Ovary (tissue), 3 donors: ENCODE measurements around the gene GUK1.

ENCODE experiments used
- EP300 ChIP-seq: sonication (generic); formaldehyde crosslinking; IDR thresholded peaks from one replicate; pipeline ENCODE4 v1.6.1; 2017; ENCODE audit warnings: antibody characterized with exemption
- POLR2A ChIP-seq: fragments of 450-650 bp; IDR thresholded peaks from one replicate; pipeline ENCODE4 v1.6.1; 2017; ENCODE audit warnings: antibody characterized with exemption, mild to moderate bottlenecking, moderate library complexity
- TF ChIP-seq, protein P1 (sequence below), 3 donors: fragments of 450-650 bp in 2 of 3; fragments of 200-600 bp in 1 of 3; IDR thresholded peaks; one replicate each; pipeline versions ENCODE4 v1.5.1 to v1.8.0; 2016 to 2022; ENCODE audit warnings: antibody characterized with exemption in 3 of 3, mild to moderate bottlenecking in 1 of 3
- donor health status: DM: no; HTN: no; CAD: no.

DNA sequence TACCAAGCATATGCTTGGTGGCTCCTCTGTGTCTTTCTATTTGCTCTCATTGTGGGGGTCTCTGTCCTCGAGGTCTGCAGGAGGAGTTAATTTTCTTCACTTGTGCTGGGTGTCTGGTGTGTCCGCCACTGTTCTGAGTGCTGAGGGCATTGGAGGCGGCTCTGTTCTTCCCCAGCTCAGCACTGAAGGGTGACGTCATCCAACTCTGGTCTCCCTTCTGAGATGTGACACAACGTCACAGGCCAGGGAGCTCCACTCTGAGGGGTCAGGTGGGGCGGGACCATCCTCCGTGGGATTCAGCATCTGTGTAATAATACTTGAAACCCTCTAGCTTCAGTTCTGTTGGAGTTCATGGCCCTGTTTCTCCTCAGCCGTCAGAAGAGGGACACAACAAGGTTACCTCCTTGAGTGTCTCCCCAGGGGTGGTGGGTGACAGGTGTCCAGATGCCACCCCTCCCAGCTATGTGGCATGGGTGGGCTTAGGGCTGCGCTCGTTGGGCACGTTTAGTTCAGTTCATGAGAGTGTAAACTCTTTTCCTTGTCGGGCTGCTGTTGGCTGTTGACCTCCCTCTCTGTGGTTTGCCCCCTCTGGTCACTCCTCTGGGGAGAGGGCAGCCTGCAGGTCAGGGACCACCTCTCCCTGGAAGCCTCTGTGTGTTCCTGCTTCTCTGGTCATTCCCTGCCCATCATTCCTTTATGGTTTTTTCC, 28.6 kb downstream of the GUK1 start:
- TF ChIP-seq, protein P1, sequence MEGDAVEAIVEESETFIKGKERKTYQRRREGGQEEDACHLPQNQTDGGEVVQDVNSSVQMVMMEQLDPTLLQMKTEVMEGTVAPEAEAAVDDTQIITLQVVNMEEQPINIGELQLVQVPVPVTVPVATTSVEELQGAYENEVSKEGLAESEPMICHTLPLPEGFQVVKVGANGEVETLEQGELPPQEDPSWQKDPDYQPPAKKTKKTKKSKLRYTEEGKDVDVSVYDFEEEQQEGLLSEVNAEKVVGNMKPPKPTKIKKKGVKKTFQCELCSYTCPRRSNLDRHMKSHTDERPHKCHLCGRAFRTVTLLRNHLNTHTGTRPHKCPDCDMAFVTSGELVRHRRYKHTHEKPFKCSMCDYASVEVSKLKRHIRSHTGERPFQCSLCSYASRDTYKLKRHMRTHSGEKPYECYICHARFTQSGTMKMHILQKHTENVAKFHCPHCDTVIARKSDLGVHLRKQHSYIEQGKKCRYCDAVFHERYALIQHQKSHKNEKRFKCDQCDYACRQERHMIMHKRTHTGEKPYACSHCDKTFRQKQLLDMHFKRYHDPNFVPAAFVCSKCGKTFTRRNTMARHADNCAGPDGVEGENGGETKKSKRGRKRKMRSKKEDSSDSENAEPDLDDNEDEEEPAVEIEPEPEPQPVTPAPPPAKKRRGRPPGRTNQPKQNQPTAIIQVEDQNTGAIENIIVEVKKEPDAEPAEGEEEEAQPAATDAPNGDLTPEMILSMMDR (IDR thresholded peaks at IDR 0.05): no peak
- no peak for TF ChIP-seq POLR2A
- TF ChIP-seq EP300: no peak
